Measurements from ENCODE around the gene OARD1.
A peak's percentile ranks its signal among the peaks of the same experiment; 100 is the strongest.

The OARD1 gene

GRCh38 chr6:41074692-41075436, 2.7 kb upstream of the OARD1 start:
- DNase-seq, result no peak

DNA sequence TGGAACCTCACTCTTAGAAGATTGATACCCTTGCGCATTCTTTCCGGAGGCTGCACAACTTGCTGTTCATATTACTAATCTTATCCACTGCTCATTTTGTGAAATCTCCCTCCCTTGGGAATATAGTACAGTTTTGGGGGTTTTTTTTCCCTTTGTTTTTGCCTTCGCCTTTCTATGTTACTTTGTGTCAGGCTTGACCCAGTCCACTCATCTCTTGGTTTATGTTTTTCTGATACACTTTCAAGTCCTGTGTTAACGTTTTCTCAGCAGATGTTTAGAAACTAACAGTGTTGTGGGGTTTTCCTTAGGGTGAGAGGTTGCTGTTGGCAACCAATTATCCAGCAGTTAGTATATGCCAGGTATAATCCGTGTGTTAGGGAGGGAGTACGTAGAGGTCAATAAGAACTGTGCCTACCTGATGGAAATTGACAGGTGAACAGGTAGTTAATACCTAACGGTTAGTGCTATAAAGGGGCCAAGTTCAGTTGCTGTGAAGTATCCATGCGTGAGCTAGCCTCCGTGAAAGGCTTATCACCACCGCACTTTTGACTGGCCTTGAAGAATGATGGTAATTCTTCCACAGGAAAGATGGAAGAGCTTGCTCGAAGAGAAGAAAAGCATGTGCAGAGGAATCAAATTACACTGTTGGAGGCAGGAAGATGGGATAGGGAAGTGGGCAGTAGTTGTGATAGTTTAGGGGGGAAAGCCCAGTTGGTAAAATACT, 2.0 kb upstream of the OARD1 start:
- DNase-seq, result no peak

DNA sequence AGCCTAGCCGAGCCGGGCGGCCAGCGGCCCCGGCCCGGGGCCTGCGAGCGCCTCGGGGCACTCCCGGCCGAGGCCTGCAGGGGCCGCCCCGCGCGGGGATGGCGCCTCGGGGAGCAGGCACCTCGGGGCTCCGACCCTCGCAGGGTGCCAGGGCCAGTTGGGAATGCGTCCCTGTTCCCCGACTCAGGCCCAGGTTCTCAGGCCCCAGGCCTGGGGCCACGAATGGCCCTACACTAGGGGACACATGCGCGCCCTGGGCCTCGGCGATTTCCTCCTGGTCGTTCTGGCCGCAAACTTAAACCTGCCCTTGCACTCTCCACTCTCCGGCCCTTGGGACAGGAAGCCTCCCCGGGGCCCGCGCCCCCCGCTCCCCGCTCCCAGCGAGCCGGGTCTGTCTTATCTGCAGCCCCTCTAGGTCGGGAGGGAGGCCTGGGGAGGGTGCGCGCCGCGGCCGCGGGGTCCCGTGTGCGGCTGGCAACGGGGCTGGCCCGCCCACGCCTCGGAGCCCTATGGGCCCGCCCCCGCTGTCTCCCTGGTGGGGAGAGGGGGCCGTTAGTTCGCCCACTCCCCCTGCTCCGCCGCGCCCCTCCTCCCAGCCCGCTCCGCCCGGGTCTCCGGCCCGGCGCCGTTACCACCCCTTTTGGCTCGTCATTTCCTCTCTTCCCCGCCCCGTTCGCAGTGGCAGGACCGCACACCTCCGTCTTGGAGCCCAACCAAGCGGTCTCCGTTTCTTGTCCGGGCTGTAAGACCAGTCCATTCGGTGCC, 1.2 kb upstream of the OARD1 start:
- peak; percentile 75 for DNase-seq

- DNase-seq, result peak; percentile 100
Observed at GRCh38 chr6:41072836-41073202, 663 bp upstream of the OARD1 start, which contains the start of gene NFYA. Gene NFYA (plus strand): TSS chr6:41072974. CDS start chr6:41079090, 6,116 bp downstream.

- DNase-seq, result no peak
Observed at GRCh38 chr6:41071501-41071922, 644 bp downstream of the OARD1 start.

- peak; percentile 64 for DNase-seq
Observed at GRCh38 chr6:41066867-41067304, 5.3 kb downstream of the OARD1 start.

- DNase-seq, result no peak
Observed at GRCh38 chr6:41065550-41066026, 6.6 kb downstream of the OARD1 start.

DNA sequence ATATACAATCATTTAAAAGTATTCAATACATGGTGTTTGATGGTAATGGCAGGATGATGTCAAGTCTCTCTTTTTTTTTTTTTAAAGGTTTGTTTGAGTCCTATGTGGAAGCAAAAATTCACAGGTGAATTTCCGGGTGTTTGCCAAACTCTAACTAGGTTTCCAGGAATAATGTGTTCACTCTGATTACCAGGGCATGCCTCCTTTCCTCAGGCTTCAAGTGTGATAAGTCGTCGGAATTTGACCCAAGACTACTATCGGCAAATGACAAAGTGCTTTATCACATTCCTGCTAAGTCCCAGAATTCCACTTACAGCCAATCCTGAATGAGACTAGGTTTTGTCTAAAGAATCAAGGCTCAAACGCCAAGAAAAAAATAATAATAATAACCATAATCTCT, 7.3 kb downstream of the OARD1 start:
- no peak for DNase-seq

DNA sequence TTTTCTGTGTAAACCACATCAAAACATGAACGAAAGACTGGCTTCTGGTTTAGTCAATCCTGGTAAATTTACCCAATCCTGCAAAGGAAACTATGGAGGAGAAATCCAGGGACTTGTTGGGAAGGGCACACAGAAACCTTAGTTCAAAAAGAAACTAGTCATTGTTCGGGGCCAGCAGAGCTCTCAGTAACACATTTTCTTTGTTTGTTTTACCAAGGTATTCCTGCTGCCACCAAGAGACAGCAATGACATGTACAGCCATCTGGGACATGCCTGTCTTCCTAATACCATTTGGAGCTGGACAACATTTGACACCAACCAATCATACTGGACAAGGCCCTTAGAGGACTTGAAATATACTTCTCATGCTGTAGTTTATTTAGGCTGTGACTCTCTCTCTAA, 8.3 kb downstream of the OARD1 start:
- DNase-seq, result no peak

GRCh38 chr6:41062056-41062455, 10.1 kb downstream of the OARD1 start:
- DNase-seq, result no peak

DNA sequence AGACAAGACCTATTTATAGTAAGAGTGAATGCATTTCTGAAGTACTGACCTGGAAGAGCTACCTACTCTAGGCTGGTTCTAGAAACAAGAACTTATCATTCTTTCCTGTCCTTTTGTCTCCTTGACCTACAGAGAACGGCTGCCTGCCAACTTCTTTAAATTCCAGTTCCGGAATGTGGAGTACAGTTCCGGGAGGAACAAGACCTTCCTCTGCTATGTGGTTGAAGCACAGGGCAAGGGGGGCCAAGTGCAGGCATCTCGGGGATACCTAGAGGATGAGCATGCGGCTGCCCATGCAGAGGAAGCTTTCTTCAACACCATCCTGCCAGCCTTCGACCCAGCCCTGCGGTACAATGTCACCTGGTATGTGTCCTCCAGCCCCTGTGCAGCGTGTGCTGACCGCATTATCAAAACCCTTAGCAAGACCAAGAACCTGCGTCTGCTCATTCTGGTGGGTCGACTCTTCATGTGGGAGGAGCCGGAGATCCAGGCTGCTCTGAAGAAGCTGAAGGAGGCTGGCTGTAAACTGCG, 10.9 kb downstream of the OARD1 start:
- DNase-seq, result no peak

DNA sequence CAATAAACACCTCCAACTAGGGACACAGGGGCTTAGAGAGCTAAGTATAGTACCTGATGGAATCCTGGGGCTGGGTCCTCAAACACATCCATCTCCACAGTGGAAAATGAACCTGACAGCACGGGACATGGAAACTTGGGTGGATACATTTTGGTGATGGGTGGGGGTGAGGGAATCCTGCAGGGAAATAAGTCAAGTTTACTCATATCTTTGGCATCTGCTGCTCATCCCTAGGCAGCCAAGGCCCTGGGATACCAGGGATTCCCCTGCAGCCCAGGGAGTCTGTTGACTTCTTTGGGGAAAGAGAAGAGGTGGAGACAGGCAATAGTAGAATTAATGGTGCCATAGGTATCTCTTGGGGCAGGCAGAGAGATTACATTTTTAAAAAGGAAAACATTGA, 12.6 kb downstream of the OARD1 start:
- DNase-seq, result no peak

DNA sequence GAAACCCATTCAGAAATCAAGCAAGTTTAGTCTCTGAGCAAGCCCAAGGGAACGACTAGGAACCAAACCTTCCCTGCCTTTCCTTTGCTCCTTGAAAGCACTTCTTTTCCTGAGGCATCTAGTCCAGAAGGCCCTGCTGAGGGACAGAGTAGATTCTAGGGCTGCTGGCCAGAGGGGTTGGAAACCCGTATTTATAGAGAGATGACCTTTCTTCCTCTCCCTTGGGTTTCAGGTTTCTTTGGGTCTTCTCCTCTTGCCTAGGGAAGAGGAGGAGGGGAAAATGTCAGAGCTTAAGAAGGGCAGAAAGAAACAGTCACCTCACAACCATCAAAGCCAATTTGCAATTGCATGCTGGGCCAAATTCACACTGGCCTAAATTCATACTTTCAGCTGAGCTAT, 13.4 kb downstream of the OARD1 start:
- no peak for DNase-seq

DNA sequence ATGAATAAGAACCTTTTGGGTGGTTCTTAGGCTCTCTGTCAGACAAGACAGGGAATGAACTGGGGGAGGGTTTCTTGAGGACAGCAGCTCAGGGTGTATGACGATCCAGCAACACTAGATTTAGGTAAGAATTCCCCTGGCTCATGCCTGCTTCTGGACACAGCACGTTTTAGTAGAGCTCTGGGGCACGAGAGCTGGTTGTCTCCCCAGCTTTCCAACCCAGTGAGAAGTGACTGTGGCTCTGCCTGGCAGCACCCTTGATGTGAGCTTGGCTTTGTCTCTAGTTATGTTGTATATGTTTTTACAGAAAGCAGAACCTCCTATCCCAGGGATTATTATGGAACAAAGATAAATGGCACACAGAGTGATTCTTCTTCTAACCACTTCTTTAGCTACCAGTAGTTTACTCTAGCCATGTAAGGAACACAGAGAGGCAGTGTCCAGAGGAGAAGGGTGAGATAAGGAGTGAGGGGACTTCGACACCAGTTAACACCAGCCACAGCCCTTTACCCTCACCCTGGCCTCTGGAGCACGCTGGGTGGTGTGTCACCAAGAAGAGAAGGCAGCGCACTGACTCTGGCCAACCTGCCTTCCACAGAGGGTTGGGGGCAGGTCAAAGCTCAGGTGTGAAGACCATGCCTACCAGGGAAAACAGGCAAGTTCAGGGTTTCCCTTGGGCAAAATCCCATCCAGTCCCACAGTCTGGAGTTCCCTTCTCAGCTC, 15.2 kb downstream of the OARD1 start:
- DNase-seq, result no peak

DNA sequence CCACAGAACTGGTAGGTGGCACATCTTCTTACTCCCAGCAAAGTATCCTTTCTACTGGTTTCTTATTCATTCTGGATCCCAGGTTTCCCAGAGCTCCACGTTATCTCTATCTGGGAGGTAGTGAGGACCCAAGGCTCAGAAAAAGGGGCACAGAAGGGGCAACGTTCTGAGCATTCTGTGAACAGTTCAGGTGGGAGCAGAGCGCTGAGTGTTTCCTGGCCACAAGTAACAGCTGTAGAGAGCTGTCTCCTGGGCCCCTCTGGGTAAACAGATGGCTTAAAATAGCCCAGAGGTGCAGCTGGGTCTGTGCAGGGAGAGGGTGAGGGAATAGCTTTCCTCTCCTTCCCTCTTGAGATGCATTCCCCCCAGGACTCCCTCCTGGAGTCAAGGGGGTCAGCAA, 17.0 kb downstream of the OARD1 start:
- no peak for DNase-seq

DNA sequence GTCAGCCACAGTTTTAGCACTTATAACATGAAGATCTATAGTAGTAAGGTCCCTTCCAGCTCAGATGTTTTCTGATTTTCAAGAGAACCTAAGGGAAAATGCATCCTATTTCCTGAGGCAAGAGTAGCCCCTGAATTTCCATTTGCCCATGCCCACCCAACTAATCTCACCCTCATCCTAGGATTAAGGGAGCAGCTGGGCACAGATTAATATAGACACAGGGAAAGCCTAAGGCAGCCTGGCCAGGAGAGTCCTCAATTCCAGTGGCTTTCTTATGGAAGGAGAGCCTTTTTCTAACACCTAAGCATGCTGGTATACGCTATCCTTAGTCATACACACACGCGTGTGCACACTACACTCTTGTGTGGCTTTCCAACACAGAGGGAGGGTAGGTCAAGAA, 17.6 kb downstream of the OARD1 start:
- DNase-seq, result no peak

DNA sequence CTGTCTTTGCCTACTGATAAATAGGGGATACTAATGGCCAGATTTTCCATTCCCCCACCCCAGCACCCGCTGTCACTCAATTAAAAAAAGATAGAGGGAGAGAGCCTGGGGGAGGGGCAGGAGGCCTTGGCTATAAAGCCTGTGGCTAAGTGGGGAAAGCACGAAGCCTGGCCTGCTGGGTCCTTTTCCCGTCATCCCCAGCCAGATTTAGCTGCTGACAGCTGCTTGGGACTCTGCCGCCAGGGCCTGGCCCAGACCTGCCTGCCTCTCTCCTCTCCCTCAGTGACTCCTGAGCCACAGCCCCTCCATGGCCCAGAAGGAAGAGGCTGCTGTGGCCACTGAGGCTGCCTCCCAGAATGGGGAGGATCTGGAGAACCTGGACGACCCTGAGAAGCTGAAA, 19.1 kb downstream of the OARD1 start, which contains the start of gene APOBEC2:
TSS of gene APOBEC2 (plus strand) at position 162 of the 400 bp plus-strand sequence. CDS start at position 308, 146 bp downstream.
- DNase-seq, result no peak

DNA sequence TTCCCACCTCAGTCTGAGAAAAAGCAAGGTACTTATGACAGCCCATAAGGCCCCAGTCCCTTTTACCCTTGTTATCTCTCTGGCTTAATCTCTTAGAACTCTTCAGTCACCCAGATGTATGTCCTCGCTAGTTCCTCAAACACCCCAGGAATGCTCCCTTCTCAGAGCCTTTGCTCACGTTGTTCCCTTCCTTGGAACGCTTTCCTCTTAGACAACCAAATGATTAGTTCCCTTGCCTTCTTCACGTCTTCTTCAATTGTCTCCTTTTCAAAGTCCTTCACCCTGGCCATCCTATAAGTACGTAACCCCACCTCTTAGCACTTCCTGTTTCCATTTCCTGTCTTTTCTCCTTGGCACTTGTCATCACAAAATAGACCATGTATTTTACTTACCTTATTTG, 20.3 kb downstream of the OARD1 start:
- DNase-seq, result no peak

DNA sequence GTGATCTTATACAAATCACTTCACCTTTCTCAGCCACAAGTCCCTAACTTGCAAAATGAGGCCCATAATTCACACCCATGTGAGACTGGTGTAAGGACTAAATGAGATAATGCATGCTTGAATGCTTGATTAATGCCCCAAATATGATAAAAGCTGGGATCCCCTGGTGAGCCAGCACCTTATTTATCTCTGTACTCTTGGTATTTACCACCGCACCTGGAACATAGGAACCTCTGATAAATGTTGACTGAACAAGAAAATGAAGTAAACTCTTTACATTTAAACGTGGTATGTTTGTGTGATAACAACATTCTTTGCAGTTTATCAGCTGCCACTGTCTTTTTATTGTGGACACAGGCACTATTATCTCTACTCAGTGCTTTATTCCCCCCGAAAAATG, 21.6 kb downstream of the OARD1 start:
- no peak for DNase-seq

DNA sequence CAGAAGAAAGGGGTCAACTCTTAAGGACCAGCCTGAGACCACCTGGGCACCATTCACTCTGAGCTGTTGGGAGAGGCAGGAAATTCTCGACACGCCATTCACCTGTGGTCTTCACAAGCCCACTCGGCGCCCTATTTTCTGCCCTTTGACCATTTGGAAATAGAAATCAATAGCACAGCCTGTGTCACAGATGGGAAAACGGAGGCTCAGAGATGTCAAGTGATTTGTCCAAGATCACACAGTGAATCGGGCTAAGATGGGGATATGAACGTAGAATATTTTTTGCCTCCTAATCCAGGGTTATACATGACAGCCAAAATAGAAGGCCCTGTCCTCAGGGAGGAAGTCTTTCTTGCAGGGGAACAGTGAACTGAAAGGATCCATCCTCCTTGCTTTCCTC, 22.2 kb downstream of the OARD1 start:
- DNase-seq, result no peak

DNA sequence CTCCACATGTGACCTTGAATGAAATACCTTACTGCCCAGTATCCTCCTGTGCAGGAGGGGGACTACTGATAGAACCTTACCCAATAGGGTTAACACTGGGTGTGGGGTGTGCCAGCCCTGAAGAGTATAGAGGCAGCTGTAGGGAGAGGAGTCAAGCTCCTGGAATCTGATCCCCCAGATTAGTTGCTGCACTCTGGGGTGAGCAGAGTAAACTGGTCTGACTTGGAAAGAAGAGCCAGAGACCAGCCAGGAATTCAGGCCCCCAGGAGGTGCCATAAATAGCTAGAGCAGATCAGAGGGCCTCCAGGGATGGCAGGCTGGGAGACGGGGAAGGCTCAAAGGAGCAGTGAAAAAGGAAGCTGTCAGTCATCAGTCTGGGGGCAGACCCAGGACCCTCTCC, 22.6 kb downstream of the OARD1 start:
- DNase-seq, result no peak

Data from activated CD4-positive, alpha-beta T cell treated with anti-CD3 and anti-CD28 coated beads, Interleukin-2, amount 50 U/mL, for 1 hour (primary cell).